Epithelial cell of proximal tubule (primary cell): Measurements from ENCODE around the gene MED13L. TPM values are rescaled to one million over a fixed set of nuclear protein-coding genes. Genes with fewer than 3 reads are reported as not detected.
"Not testable (repeated sequence)": the region's sequence is repeated elsewhere in the genome, so short reads cannot be mapped to it uniquely, and the experiment has no call there.

Source experiments
- DNase-seq: peaks from one replicate; pipeline ENCODE4 v3.0.0-alpha.2; 2011; ENCODE audit warnings: low read depth
- H3K4me3 ChIP-seq: 2 replicates; pipeline ENCODE4 v1.5.1; 2011; ENCODE audit warnings: low read depth, mild to moderate bottlenecking, low read length
- total RNA-seq: library from RNA; depleted of rRNA; stranded (reverse); fragments of >200 nt; gene quantifications from 2 replicates; pipeline ENCODE4 v1.2.3, GENCODE V29; 2015
- TF ChIP-seq, protein P1 (sequence below): conservative IDR thresholded peaks from 2 replicates; pipeline ENCODE4 v1.5.1; 2012; ENCODE audit warnings: low read depth, mild to moderate bottlenecking, low read length

MED13L gene
- total RNA-seq, 1 donor from 2014 or later, result 37.9 TPM

DNA sequence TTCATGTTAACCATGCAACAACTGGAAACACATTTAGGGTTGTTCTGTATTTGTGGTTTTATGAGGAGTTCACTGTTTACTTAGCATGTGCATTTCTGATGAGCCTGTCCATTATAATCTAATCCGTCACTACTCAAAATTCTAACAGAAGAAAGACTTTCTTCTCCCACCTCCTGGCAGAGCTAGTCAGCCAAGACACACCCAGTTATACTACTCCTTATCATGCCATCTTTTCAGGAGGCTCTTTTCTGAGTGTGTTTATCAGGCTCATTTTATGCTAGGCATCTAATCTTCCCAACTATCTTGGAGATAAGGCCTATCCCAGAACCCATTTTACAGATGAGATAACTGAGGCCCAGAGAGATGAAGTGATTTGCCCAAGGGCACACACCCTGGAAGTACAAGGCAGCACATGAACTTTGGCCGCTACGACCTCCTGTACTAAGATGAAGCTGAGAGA lies 10.4 kb upstream of the MED13L start:
- DNase-seq, result no peak
- no peak overlapping the region for H3K4me3 ChIP-seq
- TF ChIP-seq, protein P1, sequence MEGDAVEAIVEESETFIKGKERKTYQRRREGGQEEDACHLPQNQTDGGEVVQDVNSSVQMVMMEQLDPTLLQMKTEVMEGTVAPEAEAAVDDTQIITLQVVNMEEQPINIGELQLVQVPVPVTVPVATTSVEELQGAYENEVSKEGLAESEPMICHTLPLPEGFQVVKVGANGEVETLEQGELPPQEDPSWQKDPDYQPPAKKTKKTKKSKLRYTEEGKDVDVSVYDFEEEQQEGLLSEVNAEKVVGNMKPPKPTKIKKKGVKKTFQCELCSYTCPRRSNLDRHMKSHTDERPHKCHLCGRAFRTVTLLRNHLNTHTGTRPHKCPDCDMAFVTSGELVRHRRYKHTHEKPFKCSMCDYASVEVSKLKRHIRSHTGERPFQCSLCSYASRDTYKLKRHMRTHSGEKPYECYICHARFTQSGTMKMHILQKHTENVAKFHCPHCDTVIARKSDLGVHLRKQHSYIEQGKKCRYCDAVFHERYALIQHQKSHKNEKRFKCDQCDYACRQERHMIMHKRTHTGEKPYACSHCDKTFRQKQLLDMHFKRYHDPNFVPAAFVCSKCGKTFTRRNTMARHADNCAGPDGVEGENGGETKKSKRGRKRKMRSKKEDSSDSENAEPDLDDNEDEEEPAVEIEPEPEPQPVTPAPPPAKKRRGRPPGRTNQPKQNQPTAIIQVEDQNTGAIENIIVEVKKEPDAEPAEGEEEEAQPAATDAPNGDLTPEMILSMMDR, result no peak

DNA sequence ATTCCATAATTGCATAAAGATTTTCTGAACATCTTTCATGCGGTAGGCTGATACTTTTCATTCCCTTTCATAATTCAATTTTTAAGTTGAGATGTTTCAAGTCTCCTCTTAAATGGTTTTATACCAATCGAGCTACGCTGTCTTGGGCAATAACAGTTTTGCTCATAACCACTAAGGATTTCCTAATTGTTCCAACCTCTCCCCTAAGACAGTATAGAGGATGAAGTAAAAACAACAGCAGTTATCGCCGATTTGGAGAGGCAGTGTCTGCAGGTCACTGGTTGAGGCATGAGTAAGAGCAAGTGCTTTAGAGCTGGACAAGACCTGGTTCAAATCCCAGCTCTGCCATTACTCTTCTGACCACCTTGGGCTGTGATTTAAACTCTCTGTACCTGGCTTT lies 6.9 kb upstream of the MED13L start:
- no peak for DNase-seq
- no peak overlapping the region for H3K4me3 ChIP-seq
- TF ChIP-seq, protein P1, result no peak

DNA sequence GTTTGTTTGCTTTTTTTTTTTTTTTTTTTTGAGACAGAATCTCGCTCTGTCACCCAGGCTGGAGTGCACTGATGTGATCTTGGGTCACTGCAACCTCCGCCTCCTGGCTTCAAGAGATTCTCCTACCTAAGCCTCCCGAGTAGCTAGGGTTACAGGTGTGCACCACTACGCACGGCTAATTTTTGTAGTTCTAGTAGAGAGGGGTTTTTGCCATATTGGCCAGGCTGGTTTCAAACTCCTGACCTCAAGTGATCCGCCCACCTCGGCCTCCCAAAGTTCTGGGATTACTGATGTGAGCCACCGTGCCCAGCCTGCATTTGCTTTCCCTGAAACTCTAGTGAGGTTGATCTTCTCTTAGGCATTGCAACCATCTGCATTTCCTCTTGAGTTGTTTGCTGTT lies 6.4 kb upstream of the MED13L start:
- DNase-seq, H3K4me3 ChIP-seq: not testable (repeated sequence)

DNA sequence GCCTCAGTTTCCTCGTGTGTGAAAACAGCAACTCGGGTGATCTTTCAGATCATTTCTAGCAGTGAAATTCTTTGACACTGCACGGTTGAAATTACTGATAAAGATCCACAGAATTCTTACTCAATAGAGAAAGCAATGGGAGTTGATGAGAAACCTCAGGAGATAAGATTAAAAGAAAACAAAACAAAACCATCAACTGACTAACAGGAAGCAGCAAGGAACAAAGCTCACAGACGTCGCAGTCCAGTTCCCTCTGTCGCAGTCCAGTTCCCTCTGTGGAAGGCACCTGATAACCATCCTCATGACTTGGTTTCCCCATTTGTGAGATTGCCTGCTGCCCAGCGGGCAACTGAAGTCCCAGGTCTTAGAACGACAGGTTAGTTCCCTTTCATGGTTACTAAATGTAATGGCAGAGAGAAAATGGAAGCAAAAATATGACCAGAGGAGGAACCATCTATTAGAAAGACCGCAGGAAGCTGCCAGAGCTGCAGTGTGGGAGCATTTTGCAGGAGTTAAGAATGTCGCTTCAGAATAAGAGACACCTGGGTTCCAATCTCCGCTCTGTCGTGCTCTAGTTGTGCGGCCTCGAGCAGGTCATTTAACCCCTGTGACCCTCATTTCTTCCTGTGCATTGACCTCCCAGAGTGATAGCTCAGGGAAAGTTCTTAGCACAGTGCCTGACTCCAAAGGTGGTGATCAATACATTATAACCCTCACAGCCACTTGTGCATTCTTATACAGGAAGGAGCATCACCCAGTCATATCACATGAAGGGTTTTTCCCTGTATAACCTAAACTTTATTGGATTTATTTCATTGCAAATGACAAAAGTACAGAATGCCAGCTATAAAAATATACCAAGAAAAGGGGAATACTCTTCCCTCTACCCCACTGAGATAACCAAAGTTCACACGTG lies 5.1 kb upstream of the MED13L start:
- TF ChIP-seq, protein P1, result no peak
- no peak for DNase-seq
- no peak overlapping the region for H3K4me3 ChIP-seq

DNA sequence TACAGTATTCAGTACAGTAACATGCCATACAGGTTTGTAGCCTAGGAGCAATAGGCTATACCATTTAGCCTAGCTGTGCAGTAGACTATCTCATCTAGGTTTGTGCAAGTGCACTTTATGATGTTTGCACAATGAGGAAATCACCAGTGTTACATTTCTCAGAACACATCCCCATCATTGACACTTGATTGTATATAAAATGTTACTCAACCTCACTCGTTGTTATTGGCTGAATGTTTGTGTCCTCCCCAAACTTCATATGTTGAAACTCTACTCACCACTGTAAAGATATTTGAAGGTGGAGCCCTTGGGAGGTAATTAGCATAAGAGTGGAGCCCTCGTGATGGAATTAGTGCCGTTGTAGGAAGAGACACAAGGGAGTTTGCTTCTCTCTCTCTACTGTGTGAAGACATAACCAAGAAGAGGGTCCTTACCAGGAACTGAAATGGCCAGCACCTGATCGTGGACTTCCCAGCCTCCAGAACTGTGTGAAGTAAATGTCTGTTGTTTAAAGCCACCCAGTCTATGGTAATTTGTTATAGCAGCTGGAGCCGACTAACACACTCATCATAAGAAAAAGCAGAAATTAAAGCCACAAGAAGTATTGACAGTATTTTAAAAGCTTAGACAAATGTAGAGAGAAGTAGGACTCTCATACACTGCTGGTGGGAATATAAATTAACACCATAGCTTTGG lies 3.2 kb upstream of the MED13L start:
- DNase-seq, result no peak
- no peak overlapping the region for H3K4me3 ChIP-seq
- TF ChIP-seq, protein P1, result no peak

- TF ChIP-seq, protein P1, result no peak
- H3K4me3 ChIP-seq, result no peak overlapping the region
- DNase-seq, result no peak
Measured at GRCh38 chr12:116278667-116279066, 1.2 kb upstream of the MED13L start.

- no peak for DNase-seq
- TF ChIP-seq, protein P1, result no peak
- H3K4me3 ChIP-seq, result peak overlapping the region; percentile 53
Measured at GRCh38 chr12:116278279-116278626, 760 bp upstream of the MED13L start.
